ENCODE data around the gene IFNA21.
"Not testable (repeated sequence)": the region's sequence is repeated elsewhere in the genome, so short reads cannot be mapped to it uniquely, and the experiment has no call there.

Gene IFNA21

DNA sequence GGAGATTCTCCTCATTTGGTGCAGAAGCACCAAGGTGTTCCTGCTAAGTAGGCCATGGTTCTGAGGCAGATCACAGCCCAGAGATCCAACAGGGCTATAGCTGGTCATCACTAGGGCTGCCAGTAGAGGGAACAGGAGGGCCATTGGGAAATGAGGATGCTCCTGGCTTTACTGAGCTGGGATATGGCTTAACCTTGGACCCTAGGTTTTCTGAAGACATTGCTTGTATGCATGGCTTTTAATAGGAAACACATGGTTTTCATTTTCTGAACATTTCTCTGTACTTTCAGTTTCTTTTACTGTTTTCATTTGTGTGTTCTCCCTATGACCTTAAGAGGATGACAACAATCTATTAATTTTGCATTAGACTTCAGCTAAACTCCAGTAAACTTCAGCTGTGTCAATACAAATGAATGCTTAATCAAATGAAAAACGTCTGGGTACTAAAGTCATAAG lies 25.0 kb downstream of the IFNA21 start, which contains the start of gene IFNW1:
TSS of gene IFNW1 (minus strand) at position 406 of the 456 bp plus-strand sequence. CDS start at position 144, 262 bp downstream.
- Histone ChIP-seq H3K9me3 (ENCODE audit: control extremely low read depth in 1 of 5, control insufficient read depth in 4 of 5, insufficient read depth in 2 of 5, low read depth in 1 of 5, low read length in 4 of 5) (peaks cover 0 to 3% (median 0%) of the 10 kb centered on the region in 5 experiments), H3K4me1 (ENCODE audit: control extremely low read depth in 1 of 4, control insufficient read depth in 4 of 4, insufficient read depth in 4 of 4, low read length in 3 of 4) (peaks cover 4 to 10% (median 7%) of the 10 kb centered on the region in 4 experiments), H3K36me3 (ENCODE audit: control insufficient read depth in 4 of 4, insufficient read depth in 4 of 4, low read length in 3 of 4) (no peaks in the 10 kb centered on the region), H3K27me3 (replicated peaks in 2 of 5; ENCODE audit: control insufficient read depth in 4 of 5, insufficient read depth in 5 of 5, low read length in 4 of 5) (no peaks in the 10 kb centered on the region), H3K27ac (ENCODE audit: insufficient read depth in 1 of 2, low read depth in 1 of 2, low read length in 2 of 2, poor library complexity in 1 of 2, severe bottlenecking in 2 of 2) (no peak within 1 kb of the TSS), H3K4me3 (ENCODE audit: control insufficient read depth in 1 of 7, extremely low read depth in 1 of 7, insufficient read depth in 4 of 7, low read depth in 2 of 7, low read length in 6 of 7) (no peak within 1 kb of the TSS)
- CTCF ChIA-PET, result no interaction called here
- DNase-seq, result no peak
- POLR2A ChIA-PET, result no interaction called here
- WGBS (ENCODE audit: insufficient coverage), result no CpG with 5 or more reads among the region's 1 CpG

DNA sequence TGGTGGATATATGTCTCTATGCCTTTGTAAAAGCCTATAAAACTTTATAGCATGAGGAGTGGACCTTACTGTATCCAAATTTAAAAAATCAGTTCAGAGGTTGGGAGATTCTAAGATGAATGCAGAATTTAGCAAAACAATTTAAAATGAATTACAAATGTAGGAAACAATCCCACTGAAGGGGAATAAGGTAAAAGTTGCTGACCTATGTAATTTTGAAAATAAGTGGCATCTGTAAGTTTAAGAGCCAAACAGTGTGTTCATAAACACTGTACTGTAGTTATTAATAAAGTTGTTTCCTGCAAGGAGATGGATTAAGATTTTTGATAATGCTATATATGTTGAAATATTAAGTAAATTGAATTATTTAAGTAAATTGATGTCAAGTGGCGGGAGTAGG lies 29.4 kb downstream of the IFNA21 start:
- no peak overlapping the region for H3K4me3 ChIP-seq (ENCODE audit: control insufficient read depth in 1 of 7, extremely low read depth in 1 of 7, insufficient read depth in 4 of 7, low read depth in 2 of 7, low read length in 6 of 7)
- H3K27ac ChIP-seq (ENCODE audit: insufficient read depth in 1 of 2, low read depth in 1 of 2, low read length in 2 of 2, poor library complexity in 1 of 2, severe bottlenecking in 2 of 2), result no peak overlapping the region
- no peaks in the 10 kb centered on the region for H3K36me3 ChIP-seq (ENCODE audit: control insufficient read depth in 4 of 4, insufficient read depth in 4 of 4, low read length in 3 of 4)
- POLR2A ChIA-PET, result no interaction called here
- H3K27me3 ChIP-seq (replicated peaks in 2 of 5; ENCODE audit: control insufficient read depth in 4 of 5, insufficient read depth in 5 of 5, low read length in 4 of 5), result no peaks in the 10 kb centered on the region
- WGBS (ENCODE audit: insufficient coverage), result no CpG with 5 or more reads among the region's 1 CpG
- no peaks in the 10 kb centered on the region for H3K9me3 ChIP-seq (ENCODE audit: control extremely low read depth in 1 of 5, control insufficient read depth in 4 of 5, insufficient read depth in 2 of 5, low read depth in 1 of 5, low read length in 4 of 5)
- CTCF ChIA-PET, result no interaction called here
- peaks cover 0 to 2% (median 1%) of the 10 kb centered on the region in 4 experiments for H3K4me1 ChIP-seq (ENCODE audit: control extremely low read depth in 1 of 4, control insufficient read depth in 4 of 4, insufficient read depth in 4 of 4, low read length in 3 of 4)
- DNase-seq, result no peak

DNA sequence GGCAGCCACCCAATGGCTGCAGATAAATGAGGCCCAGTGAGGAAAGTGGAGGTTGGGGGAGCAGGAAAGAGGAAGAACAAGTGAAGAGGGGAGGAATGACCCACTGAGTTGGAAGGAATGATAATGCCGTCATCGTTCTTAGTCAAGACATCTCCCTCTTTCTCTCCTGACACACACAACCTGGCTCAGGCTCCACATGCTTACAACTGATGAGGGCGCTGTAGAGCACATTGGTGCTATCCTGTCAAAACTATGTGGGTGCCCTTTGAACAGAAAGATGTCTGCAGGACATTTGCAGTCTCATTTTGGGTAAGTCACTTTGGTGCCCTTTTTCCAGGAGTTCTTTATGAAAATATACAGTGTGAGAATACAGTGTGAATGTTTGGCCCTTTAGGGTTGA lies 30.7 kb downstream of the IFNA21 start:
- Histone ChIP-seq H3K9me3 (ENCODE audit: control extremely low read depth in 1 of 5, control insufficient read depth in 4 of 5, insufficient read depth in 2 of 5, low read depth in 1 of 5, low read length in 4 of 5) (no peaks in the 10 kb centered on the region), H3K36me3 (ENCODE audit: control insufficient read depth in 4 of 4, insufficient read depth in 4 of 4, low read length in 3 of 4) (no peaks in the 10 kb centered on the region), H3K27me3 (replicated peaks in 2 of 5; ENCODE audit: control insufficient read depth in 4 of 5, insufficient read depth in 5 of 5, low read length in 4 of 5) (no peaks in the 10 kb centered on the region), H3K4me3 (ENCODE audit: control insufficient read depth in 1 of 7, extremely low read depth in 1 of 7, insufficient read depth in 4 of 7, low read depth in 2 of 7, low read length in 6 of 7) (no peak overlapping the region), H3K4me1 (ENCODE audit: control extremely low read depth in 1 of 4, control insufficient read depth in 4 of 4, insufficient read depth in 4 of 4, low read length in 3 of 4) (peaks cover 0 to 2% (median 1%) of the 10 kb centered on the region in 4 experiments), H3K27ac (ENCODE audit: insufficient read depth in 1 of 2, low read depth in 1 of 2, low read length in 2 of 2, poor library complexity in 1 of 2, severe bottlenecking in 2 of 2) (no peak overlapping the region)
- ChIA-PET POLR2A (no interaction called here), CTCF (interaction anchor here (1.3 kb wide), 1 partner anchor 11 kb away, joined by 3 read pairs; no protein-coding TSS in a partner anchor)
- 30% methylated on average over 1 of the region's 3 CpGs for WGBS (ENCODE audit: insufficient coverage)
- no peak for DNase-seq

DNA sequence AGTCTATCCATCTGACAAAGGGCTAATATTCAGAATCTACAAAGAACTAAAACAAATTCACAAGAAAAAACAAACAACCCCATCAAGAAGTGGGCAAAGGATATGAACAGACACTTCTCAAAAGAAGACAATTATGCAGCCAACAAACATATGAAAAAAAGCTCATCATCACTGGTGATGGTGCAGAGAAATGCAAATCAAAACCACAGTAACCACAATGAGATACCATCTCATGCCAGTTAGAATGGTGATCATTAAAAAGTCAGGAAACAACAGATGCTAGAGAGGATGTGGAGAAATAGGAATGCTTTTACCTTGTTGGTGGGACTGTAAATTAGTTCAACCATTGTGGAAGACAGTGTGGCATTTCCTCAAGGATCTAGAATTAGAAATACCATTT lies 38.3 kb downstream of the IFNA21 start:
- CTCF ChIA-PET; H3K9me3 ChIP-seq (ENCODE audit: control extremely low read depth in 1 of 5, control insufficient read depth in 4 of 5, insufficient read depth in 2 of 5, low read depth in 1 of 5, low read length in 4 of 5); POLR2A ChIA-PET; H3K27ac ChIP-seq (ENCODE audit: insufficient read depth in 1 of 2, low read depth in 1 of 2, low read length in 2 of 2, poor library complexity in 1 of 2, severe bottlenecking in 2 of 2); H3K36me3 ChIP-seq (ENCODE audit: control insufficient read depth in 4 of 4, insufficient read depth in 4 of 4, low read length in 3 of 4); H3K4me1 ChIP-seq (ENCODE audit: control extremely low read depth in 1 of 4, control insufficient read depth in 4 of 4, insufficient read depth in 4 of 4, low read length in 3 of 4); H3K27me3 ChIP-seq (replicated peaks in 2 of 5; ENCODE audit: control insufficient read depth in 4 of 5, insufficient read depth in 5 of 5, low read length in 4 of 5); H3K4me3 ChIP-seq (ENCODE audit: control insufficient read depth in 1 of 7, extremely low read depth in 1 of 7, insufficient read depth in 4 of 7, low read depth in 2 of 7, low read length in 6 of 7): not testable (repeated sequence)
- peak in 1 of 3 donors; percentile 31 for DNase-seq

DNA sequence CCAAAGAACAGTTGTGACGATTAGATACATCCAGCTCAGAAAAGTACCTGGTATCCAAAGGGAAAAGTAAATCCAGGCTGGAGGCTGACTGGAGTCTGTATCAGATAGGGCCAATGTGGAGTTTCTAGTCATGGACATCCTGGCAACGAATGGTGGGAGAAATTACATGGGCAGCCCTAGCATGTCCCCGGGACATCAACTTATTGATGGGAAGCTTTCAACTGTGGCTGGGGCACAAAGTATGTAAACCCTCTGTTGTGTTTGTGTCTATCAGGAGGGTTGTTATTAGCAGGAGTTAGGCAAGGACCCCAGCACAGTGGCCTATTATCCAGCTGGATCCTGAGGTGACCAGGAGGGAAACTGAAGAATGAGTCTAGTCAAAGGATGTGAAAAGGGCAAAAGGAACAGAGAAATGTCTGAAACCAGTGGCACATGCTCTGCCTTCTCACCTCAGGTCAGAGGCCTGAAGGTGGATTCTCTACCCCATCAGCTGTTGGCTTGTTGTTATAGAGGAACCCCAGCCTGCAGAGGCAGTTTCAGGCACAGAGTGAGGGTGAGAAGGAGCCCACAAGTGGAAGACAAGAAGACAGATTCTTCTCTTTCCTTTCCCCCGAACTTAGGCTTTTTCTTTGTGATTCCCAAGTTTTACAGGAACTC lies 44.7 kb downstream of the IFNA21 start:
- ChIA-PET POLR2A (no interaction called here), CTCF (interaction anchor here (1.3 kb wide), 1 partner anchor 491 kb away, joined by 3 read pairs; no protein-coding TSS in a partner anchor)
- no peaks in the 10 kb centered on the region for H3K9me3 ChIP-seq (ENCODE audit: control extremely low read depth in 1 of 5, control insufficient read depth in 4 of 5, insufficient read depth in 2 of 5, low read depth in 1 of 5, low read length in 4 of 5)
- no peak overlapping the region for H3K27ac ChIP-seq (ENCODE audit: insufficient read depth in 1 of 2, low read depth in 1 of 2, low read length in 2 of 2, poor library complexity in 1 of 2, severe bottlenecking in 2 of 2)
- DNase-seq, result no peak
- H3K27me3 ChIP-seq (replicated peaks in 2 of 5; ENCODE audit: control insufficient read depth in 4 of 5, insufficient read depth in 5 of 5, low read length in 4 of 5), result no peaks in the 10 kb centered on the region
- WGBS (ENCODE audit: insufficient coverage), result 100% methylated on average over 3 of the region's 4 CpGs
- no peak overlapping the region for H3K4me3 ChIP-seq (ENCODE audit: control insufficient read depth in 1 of 7, extremely low read depth in 1 of 7, insufficient read depth in 4 of 7, low read depth in 2 of 7, low read length in 6 of 7)
- peaks cover 6 to 22% (median 19%) of the 10 kb centered on the region in 4 experiments for H3K4me1 ChIP-seq (ENCODE audit: control extremely low read depth in 1 of 4, control insufficient read depth in 4 of 4, insufficient read depth in 4 of 4, low read length in 3 of 4)
- H3K36me3 ChIP-seq (ENCODE audit: control insufficient read depth in 4 of 4, insufficient read depth in 4 of 4, low read length in 3 of 4), result no peaks in the 10 kb centered on the region

DNA sequence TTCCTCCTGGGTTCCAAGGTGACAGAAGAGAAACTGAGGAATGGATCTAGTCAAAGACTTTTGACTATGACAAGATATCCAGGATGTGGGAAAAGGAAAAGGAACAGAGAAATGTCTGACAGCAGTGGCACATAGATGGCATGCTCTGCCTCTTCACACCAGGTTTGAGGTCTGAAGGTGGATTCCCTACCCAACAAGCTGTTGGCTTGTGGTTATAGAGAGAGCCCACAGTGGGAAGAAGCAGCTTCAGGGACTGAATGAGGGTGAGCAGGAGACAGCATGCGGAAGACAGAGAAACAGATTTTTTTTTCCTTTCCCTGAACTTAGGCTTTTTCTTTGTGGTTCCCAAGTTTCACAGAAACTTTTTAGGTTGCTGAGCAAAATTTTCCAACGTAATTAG lies 45.4 kb downstream of the IFNA21 start:
- POLR2A ChIA-PET, result no interaction called here
- CTCF ChIA-PET, result interaction anchor here (1.3 kb wide), 1 partner anchor 490 kb away, joined by 3 read pairs; no protein-coding TSS in a partner anchor
- no peaks in the 10 kb centered on the region for H3K27me3 ChIP-seq (replicated peaks in 2 of 5; ENCODE audit: control insufficient read depth in 4 of 5, insufficient read depth in 5 of 5, low read length in 4 of 5)

DNA sequence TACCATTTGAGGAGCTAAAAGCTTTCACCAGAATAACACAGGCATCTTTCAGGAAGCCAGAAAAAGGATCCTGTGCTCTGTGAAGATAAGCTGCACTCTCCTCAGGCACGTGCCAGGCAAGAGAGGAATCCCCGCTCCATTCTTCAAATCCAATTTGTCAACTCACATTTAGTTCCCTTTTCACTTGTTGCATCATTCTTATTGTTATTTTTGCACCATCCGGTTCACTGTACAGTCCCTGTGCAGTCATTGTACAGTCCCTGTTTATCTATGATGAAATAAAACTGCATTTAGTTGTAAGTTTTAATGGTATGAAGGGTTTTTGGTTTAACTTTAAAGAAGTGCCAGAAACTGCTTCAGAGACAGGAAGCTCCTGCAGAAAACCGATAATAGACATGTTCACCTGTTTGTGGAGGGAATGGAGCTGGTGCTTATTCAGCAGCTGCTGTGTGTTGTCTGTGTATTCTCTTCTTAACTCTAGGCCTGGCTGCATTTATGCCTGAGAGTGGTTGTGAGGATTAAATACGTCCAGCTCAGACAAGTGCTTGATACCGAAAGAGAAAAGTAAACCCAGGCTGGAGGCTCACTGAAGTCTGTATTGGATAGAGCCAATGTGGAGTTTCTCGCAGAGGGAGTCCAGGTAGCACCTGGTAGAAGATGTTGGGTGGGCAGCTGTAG lies 47.2 kb downstream of the IFNA21 start:
- H3K27me3 ChIP-seq (replicated peaks in 2 of 5; ENCODE audit: control insufficient read depth in 4 of 5, insufficient read depth in 5 of 5, low read length in 4 of 5), result no peaks in the 10 kb centered on the region
- CTCF ChIA-PET, result interaction anchor here (1.4 to 1.7 kb wide), 2 partner anchors 14 to 23 kb away, joined by 4 to 8 read pairs; no protein-coding TSS in a partner anchor

More for the DNA sequence above, 45.4 kb downstream of the IFNA21 start:
- 90% methylated on average over 1 of the region's 2 CpGs for WGBS (ENCODE audit: insufficient coverage)
- Histone ChIP-seq H3K36me3 (ENCODE audit: control insufficient read depth in 4 of 4, insufficient read depth in 4 of 4, low read length in 3 of 4) (no peaks in the 10 kb centered on the region), H3K9me3 (ENCODE audit: control extremely low read depth in 1 of 5, control insufficient read depth in 4 of 5, insufficient read depth in 2 of 5, low read depth in 1 of 5, low read length in 4 of 5) (no peaks in the 10 kb centered on the region), H3K4me1 (ENCODE audit: control extremely low read depth in 1 of 4, control insufficient read depth in 4 of 4, insufficient read depth in 4 of 4, low read length in 3 of 4) (peaks cover 6 to 22% (median 19%) of the 10 kb centered on the region in 4 experiments), H3K27ac (ENCODE audit: insufficient read depth in 1 of 2, low read depth in 1 of 2, low read length in 2 of 2, poor library complexity in 1 of 2, severe bottlenecking in 2 of 2) (no peak overlapping the region), H3K4me3 (ENCODE audit: control insufficient read depth in 1 of 7, extremely low read depth in 1 of 7, insufficient read depth in 4 of 7, low read depth in 2 of 7, low read length in 6 of 7) (no peak overlapping the region)
- peak in 1 of 3 donors; percentile 47 for DNase-seq

More for the DNA sequence above, 47.2 kb downstream of the IFNA21 start:
- 22% methylated on average over 6 of the region's 7 CpGs for WGBS (ENCODE audit: insufficient coverage)
- POLR2A ChIA-PET, result interaction anchor here (0.5 to 0.6 kb wide), 2 partner anchors 108 to 126 kb away, joined by 3 read pairs; no protein-coding TSS in a partner anchor
- H3K36me3 ChIP-seq (ENCODE audit: control insufficient read depth in 4 of 4, insufficient read depth in 4 of 4, low read length in 3 of 4), result no peaks in the 10 kb centered on the region
- H3K9me3 ChIP-seq (ENCODE audit: control extremely low read depth in 1 of 5, control insufficient read depth in 4 of 5, insufficient read depth in 2 of 5, low read depth in 1 of 5, low read length in 4 of 5), result no peaks in the 10 kb centered on the region
- DNase-seq, result peak; percentile 79 to 98 (median 94)
- peak overlapping the region; percentile 51 to 75 for H3K27ac ChIP-seq (ENCODE audit: insufficient read depth in 1 of 2, low read depth in 1 of 2, low read length in 2 of 2, poor library complexity in 1 of 2, severe bottlenecking in 2 of 2)
- H3K4me1 ChIP-seq (ENCODE audit: control extremely low read depth in 1 of 4, control insufficient read depth in 4 of 4, insufficient read depth in 4 of 4, low read length in 3 of 4), result peaks cover 6 to 22% (median 19%) of the 10 kb centered on the region in 4 experiments
- peak overlapping the region in 3 of 7 experiments; percentile 16 to 46 (median 44) for H3K4me3 ChIP-seq (ENCODE audit: control insufficient read depth in 1 of 7, extremely low read depth in 1 of 7, insufficient read depth in 4 of 7, low read depth in 2 of 7, low read length in 6 of 7)

Measured in common myeloid progenitor, CD34-positive (primary cell).